ENCODE measurements around the gene POLG. TPM values are rescaled to one million over a fixed set of nuclear protein-coding genes. Genes with fewer than 3 reads are reported as not detected.

POLG gene
- total RNA-seq, 1 donor from 2014 or later: 144 TPM

GRCh38 chr15:89381331-89381730, 46.7 kb upstream of the POLG start:
- Mint-ChIP-seq H3K36me3 (ENCODE audit: low read depth) (no peaks in the 10 kb centered on the region), H3K4me3 (no peak overlapping the region), H3K4me1 (peaks cover 13% of the 10 kb centered on the region), H3K27me3 (peaks cover 39% of the 10 kb centered on the region), H3K27ac (no peak overlapping the region), H3K9me3 (no peaks in the 10 kb centered on the region)
- ChIA-PET POLR2A (no interaction called here), CTCF (no interaction called here)
- intact Hi-C loops (cut with micrococcal nuclease): no loop called here
- ATAC-seq (ENCODE audit: low read depth) (no peak), DNase-seq (no peak)
- TF ChIP-seq CTCF (IDR thresholded peaks at IDR 0.05): no peak

GRCh38 chr15:89379818-89380217, 45.2 kb upstream of the POLG start:
- Mint-ChIP-seq H3K27ac (no peak overlapping the region), H3K36me3 (ENCODE audit: low read depth) (no peaks in the 10 kb centered on the region), H3K4me3 (peak overlapping the region; percentile 79), H3K27me3 (peaks cover 51% of the 10 kb centered on the region), H3K9me3 (no peaks in the 10 kb centered on the region), H3K4me1 (peaks cover 13% of the 10 kb centered on the region)
- DNase-seq (no peak), ATAC-seq (ENCODE audit: low read depth) (no peak)
- ChIA-PET CTCF (interaction anchor here (1.1 to 1.2 kb wide), 2 partner anchors 20 to 21 kb away, joined by 3 read pairs; no protein-coding TSS in a partner anchor), POLR2A (no interaction called here)
- intact Hi-C loops (cut with micrococcal nuclease): loop anchor here (2.0 kb wide), 1 partner anchor 19 kb away; no protein-coding TSS in a partner anchor
- no peak for TF ChIP-seq CTCF (IDR thresholded peaks at IDR 0.05)

- H3K4me1 Mint-ChIP-seq: peaks cover 13% of the 10 kb centered on the region
- DNase-seq: no peak
- intact Hi-C loops (cut with micrococcal nuclease): loop anchor here (2.0 kb wide), 1 partner anchor 20 kb away; no protein-coding TSS in a partner anchor
- peak overlapping the region; percentile 79 for H3K4me3 Mint-ChIP-seq
- no peak overlapping the region for H3K27ac Mint-ChIP-seq
- ChIA-PET POLR2A (no interaction called here), CTCF (interaction anchor here (0.5 to 1.1 kb wide), 2 partner anchors 19 to 96 kb away, joined by 3 read pairs; no protein-coding TSS in a partner anchor)
- no peak for ATAC-seq (ENCODE audit: low read depth)
- TF ChIP-seq CTCF (IDR thresholded peaks at IDR 0.05): no peak
- H3K9me3 Mint-ChIP-seq: no peaks in the 10 kb centered on the region
- H3K27me3 Mint-ChIP-seq: peaks cover 57% of the 10 kb centered on the region
- no peaks in the 10 kb centered on the region for H3K36me3 Mint-ChIP-seq (ENCODE audit: low read depth)
Measured at GRCh38 chr15:89379251-89379695, 44.6 kb upstream of the POLG start.

- H3K9me3 Mint-ChIP-seq: no peaks in the 10 kb centered on the region
- H3K27ac Mint-ChIP-seq: peak overlapping the region; percentile 46
- DNase-seq: peak; percentile 37
- no peak for TF ChIP-seq CTCF (IDR thresholded peaks at IDR 0.05)
- intact Hi-C loops (cut with micrococcal nuclease): loop anchor here (2.0 kb wide), 1 partner anchor 20 kb away; no protein-coding TSS in a partner anchor
- CTCF ChIA-PET: interaction anchor here (0.5 to 3.7 kb wide), 2 partner anchors 20 to 97 kb away, joined by 3 to 18 read pairs; no protein-coding TSS in a partner anchor
- POLR2A ChIA-PET: interaction anchor here (1.0 to 1.4 kb wide), 2 partner anchors 21 to 29 kb away, joined by 3 read pairs; no protein-coding TSS in a partner anchor
- H3K36me3 Mint-ChIP-seq (ENCODE audit: low read depth): no peaks in the 10 kb centered on the region
- H3K27me3 Mint-ChIP-seq: peaks cover 60% of the 10 kb centered on the region
- peak; percentile 74 for ATAC-seq (ENCODE audit: low read depth)
- peak overlapping the region; percentile 79 for H3K4me3 Mint-ChIP-seq
- H3K4me1 Mint-ChIP-seq: peaks cover 13% of the 10 kb centered on the region
Measured at GRCh38 chr15:89378296-89379151, 43.9 kb upstream of the POLG start.

- Mint-ChIP-seq H3K27ac (no peak overlapping the region), H3K27me3 (peaks cover 59% of the 10 kb centered on the region), H3K4me1 (peaks cover 13% of the 10 kb centered on the region), H3K9me3 (no peaks in the 10 kb centered on the region), H3K36me3 (ENCODE audit: low read depth) (no peaks in the 10 kb centered on the region), H3K4me3 (peak overlapping the region; percentile 79)
- POLR2A ChIA-PET: interaction anchor here (0.7 to 1.4 kb wide), 3 partner anchors 16 to 29 kb away, joined by 3 read pairs; no protein-coding TSS in a partner anchor
- ATAC-seq (ENCODE audit: low read depth) (peak; percentile 15), DNase-seq (no peak)
- CTCF ChIA-PET: interaction anchor here (3.7 kb wide), 1 partner anchor 19 kb away, joined by 18 read pairs; no protein-coding TSS in a partner anchor
- intact Hi-C loops (cut with micrococcal nuclease): loop anchor here (2.0 kb wide), 1 partner anchor 21 kb away; no protein-coding TSS in a partner anchor
- TF ChIP-seq CTCF (IDR thresholded peaks at IDR 0.05): no peak
Measured at GRCh38 chr15:89377842-89378295, 43.2 kb upstream of the POLG start.
